ENCODE results near the gene CNKSR3.

The CNKSR3 gene

GRCh38 chr6:154352898-154353585 is 157.4 kb downstream of the CNKSR3 start:
- TF ChIP-seq CTCF (IDR thresholded peaks at IDR 0.05; ENCODE audit: low read depth, low read length, missing control alignments) = no peak
- H3K4me3 ChIP-seq (ENCODE audit: low read depth, low read length) = no peak overlapping the region
- peak; percentile 54 for DNase-seq (ENCODE audit: low read depth)

- DNase-seq (ENCODE audit: low read depth) = no peak
- TF ChIP-seq CTCF (IDR thresholded peaks at IDR 0.05; ENCODE audit: low read depth, low read length, missing control alignments) = no peak
- H3K4me3 ChIP-seq (ENCODE audit: low read depth, low read length) = no peak overlapping the region
Observed at GRCh38 chr6:154350293-154350692, 160.2 kb downstream of the CNKSR3 start.

- DNase-seq (ENCODE audit: low read depth) = no peak
- no peak for TF ChIP-seq CTCF (IDR thresholded peaks at IDR 0.05; ENCODE audit: low read depth, low read length, missing control alignments)
- H3K4me3 ChIP-seq (ENCODE audit: low read depth, low read length) = no peak overlapping the region
Observed at GRCh38 chr6:154347981-154348380, 162.5 kb downstream of the CNKSR3 start.

- no peak for DNase-seq (ENCODE audit: low read depth)
- no peak for TF ChIP-seq CTCF (IDR thresholded peaks at IDR 0.05; ENCODE audit: low read depth, low read length, missing control alignments)
- H3K4me3 ChIP-seq (ENCODE audit: low read depth, low read length) = no peak overlapping the region
Observed at GRCh38 chr6:154345811-154346210, 164.7 kb downstream of the CNKSR3 start.

- no peak for DNase-seq (ENCODE audit: low read depth)
- TF ChIP-seq CTCF (IDR thresholded peaks at IDR 0.05; ENCODE audit: low read depth, low read length, missing control alignments) = no peak
- no peak overlapping the region for H3K4me3 ChIP-seq (ENCODE audit: low read depth, low read length)
Observed at GRCh38 chr6:154343473-154344308, 166.8 kb downstream of the CNKSR3 start.

GRCh38 chr6:154341871-154342270 is 168.6 kb downstream of the CNKSR3 start:
- TF ChIP-seq CTCF (IDR thresholded peaks at IDR 0.05; ENCODE audit: low read depth, low read length, missing control alignments) = no peak
- DNase-seq (ENCODE audit: low read depth) = no peak
- no peak overlapping the region for H3K4me3 ChIP-seq (ENCODE audit: low read depth, low read length)
